Measurements from ENCODE around the gene PDCD10. TPM values are rescaled to one million over a fixed set of nuclear protein-coding genes. Genes with fewer than 3 reads are reported as not detected.

Gene PDCD10
- total RNA-seq, 4 donors from 2014 or later = 53.9 to 99.9 (median 78.8) TPM

GRCh38 chr3:167740961-167741587 is 6.4 kb upstream of the PDCD10 start:
- DNase-seq = peak in 1 of 3 donors; percentile 47
- no peak overlapping the region for H3K27ac ChIP-seq
- peaks cover 0 to 7% (median 0%) of the 10 kb centered on the region in 4 donors for H3K4me1 ChIP-seq
- H3K4me3 ChIP-seq = no peak overlapping the region
- no peaks in the 10 kb centered on the region for H3K36me3 ChIP-seq
- H3K9me3 ChIP-seq = no peaks in the 10 kb centered on the region
- H3K27me3 ChIP-seq = no peaks in the 10 kb centered on the region
- TF ChIP-seq, protein P1, sequence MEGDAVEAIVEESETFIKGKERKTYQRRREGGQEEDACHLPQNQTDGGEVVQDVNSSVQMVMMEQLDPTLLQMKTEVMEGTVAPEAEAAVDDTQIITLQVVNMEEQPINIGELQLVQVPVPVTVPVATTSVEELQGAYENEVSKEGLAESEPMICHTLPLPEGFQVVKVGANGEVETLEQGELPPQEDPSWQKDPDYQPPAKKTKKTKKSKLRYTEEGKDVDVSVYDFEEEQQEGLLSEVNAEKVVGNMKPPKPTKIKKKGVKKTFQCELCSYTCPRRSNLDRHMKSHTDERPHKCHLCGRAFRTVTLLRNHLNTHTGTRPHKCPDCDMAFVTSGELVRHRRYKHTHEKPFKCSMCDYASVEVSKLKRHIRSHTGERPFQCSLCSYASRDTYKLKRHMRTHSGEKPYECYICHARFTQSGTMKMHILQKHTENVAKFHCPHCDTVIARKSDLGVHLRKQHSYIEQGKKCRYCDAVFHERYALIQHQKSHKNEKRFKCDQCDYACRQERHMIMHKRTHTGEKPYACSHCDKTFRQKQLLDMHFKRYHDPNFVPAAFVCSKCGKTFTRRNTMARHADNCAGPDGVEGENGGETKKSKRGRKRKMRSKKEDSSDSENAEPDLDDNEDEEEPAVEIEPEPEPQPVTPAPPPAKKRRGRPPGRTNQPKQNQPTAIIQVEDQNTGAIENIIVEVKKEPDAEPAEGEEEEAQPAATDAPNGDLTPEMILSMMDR (IDR thresholded peaks at IDR 0.05) = peak in 3 of 6 experiments; percentile 17 to 36 (median 29)
- no peak for TF ChIP-seq POLR2A (IDR thresholded peaks at IDR 0.05)

GRCh38 chr3:167739190-167739810 is 4.6 kb upstream of the PDCD10 start:
- Histone ChIP-seq H3K9me3 (no peaks in the 10 kb centered on the region), H3K4me3 (no peak overlapping the region), H3K27ac (no peak overlapping the region), H3K27me3 (no peaks in the 10 kb centered on the region), H3K4me1 (peaks cover 0 to 8% (median 0%) of the 10 kb centered on the region in 4 donors), H3K36me3 (no peaks in the 10 kb centered on the region)
- DNase-seq = no peak
- TF ChIP-seq POLR2A (IDR thresholded peaks at IDR 0.05) = no peak
- TF ChIP-seq, protein P1 (IDR thresholded peaks at IDR 0.05) = no peak

DNA sequence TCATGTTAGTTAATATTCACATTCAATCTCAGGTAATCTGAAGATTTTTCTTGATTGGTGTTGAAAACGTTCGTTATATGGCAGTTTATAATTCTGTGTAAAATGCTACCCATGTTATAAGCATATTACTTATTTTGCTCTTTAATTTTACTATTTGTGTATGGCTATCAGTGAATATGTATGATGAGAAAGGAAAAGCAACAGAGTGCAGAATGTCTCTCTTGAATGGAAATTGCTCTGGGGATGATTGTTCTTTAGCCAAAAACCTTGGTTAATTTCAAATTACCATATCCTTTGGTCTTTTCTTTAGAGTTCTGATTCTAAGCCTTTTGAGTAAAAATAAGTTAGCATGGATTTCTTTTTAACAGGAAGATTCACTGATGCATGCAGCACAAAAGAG is 3.3 kb upstream of the PDCD10 start:
- H3K27me3 ChIP-seq = no peaks in the 10 kb centered on the region
- DNase-seq = no peak
- H3K9me3 ChIP-seq = no peaks in the 10 kb centered on the region
- no peaks in the 10 kb centered on the region for H3K36me3 ChIP-seq
- peaks cover 0 to 15% (median 0%) of the 10 kb centered on the region in 4 donors for H3K4me1 ChIP-seq
- H3K27ac ChIP-seq = no peak overlapping the region
- TF ChIP-seq POLR2A (IDR thresholded peaks at IDR 0.05) = no peak
- TF ChIP-seq, protein P1 (IDR thresholded peaks at IDR 0.05) = no peak
- H3K4me3 ChIP-seq = no peak overlapping the region

DNA sequence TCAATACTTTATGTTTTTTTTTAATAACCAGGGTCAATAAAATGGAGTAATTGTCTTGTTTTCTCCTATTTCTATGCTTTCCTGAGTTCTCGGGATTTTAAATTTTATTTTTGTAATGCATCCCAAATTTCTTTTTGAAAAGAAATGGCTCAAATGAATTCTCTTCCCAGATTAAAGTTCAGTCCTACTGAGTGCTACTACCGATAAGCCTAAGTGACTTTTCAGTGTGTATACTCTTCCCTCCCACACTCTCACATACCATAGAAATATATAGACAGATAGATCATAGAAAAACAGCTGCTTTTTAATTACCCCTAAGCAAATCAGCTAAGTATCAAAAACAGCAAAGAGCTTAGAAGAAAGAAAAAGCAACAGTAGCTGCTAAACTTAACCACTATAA is 2.3 kb upstream of the PDCD10 start:
- Histone ChIP-seq H3K9me3 (no peaks in the 10 kb centered on the region), H3K27ac (no peak overlapping the region), H3K4me1 (peaks cover 0 to 15% (median 0%) of the 10 kb centered on the region in 4 donors), H3K27me3 (no peaks in the 10 kb centered on the region), H3K36me3 (no peaks in the 10 kb centered on the region), H3K4me3 (no peak overlapping the region)
- no peak for DNase-seq
- no peak for TF ChIP-seq POLR2A (IDR thresholded peaks at IDR 0.05)
- TF ChIP-seq, protein P1 (IDR thresholded peaks at IDR 0.05) = no peak

GRCh38 chr3:167736264-167736787 is 1.6 kb upstream of the PDCD10 start:
- Histone ChIP-seq H3K36me3 (no peaks in the 10 kb centered on the region), H3K27ac (no peak overlapping the region), H3K9me3 (no peaks in the 10 kb centered on the region), H3K27me3 (no peaks in the 10 kb centered on the region), H3K4me3 (peak overlapping the region in 2 of 4 donors; percentile 79 to 81), H3K4me1 (peaks cover 0 to 15% (median 0%) of the 10 kb centered on the region in 4 donors)
- no peak for DNase-seq
- TF ChIP-seq POLR2A (IDR thresholded peaks at IDR 0.05) = no peak
- TF ChIP-seq, protein P1 (IDR thresholded peaks at IDR 0.05) = no peak

Measured in Peyer's patch (tissue), 4 donors.